ENCODE results near the gene TMEM140. TPM values are rescaled to one million over a fixed set of nuclear protein-coding genes. Genes with fewer than 3 reads are reported as not detected.

Gene TMEM140
- total and polyA plus RNA-seq, 9 of the 15 experiments (the other 6 are each of a cell fraction or from before 2014, with no cell fraction given) = 0.03 to 0.82 (median 0.23) TPM

- Histone ChIP-seq H3K4me3 (no peak overlapping the region), H3K27ac (ENCODE audit: extremely low read depth, low read depth, low read length) (no peak overlapping the region; the same call in 2 of the 3 replicates), H3K4me2 (ENCODE audit: insufficient read depth, low read length) (0 out of 2 replicates have a peak overlapping the region, but pooled peaks have one; percentile 88), H3K79me2 (ENCODE audit: control insufficient read depth, insufficient read depth, low read length) (peaks cover 33% of the 10 kb centered on the region), H4K20me1 (replicated peaks; ENCODE audit: control insufficient read depth, insufficient read depth, low read length) (0 out of 2 replicates have a peak, but pooled peaks cover 5% of the 10 kb centered on the region), H3K9ac (ENCODE audit: insufficient read depth in 1 of 2, low read depth in 2 of 2, low read length in 2 of 2) (peak overlapping the region in 1 of 2 experiments; percentile 56; a peak in 1 of 4 replicates), H2AFZ (ENCODE audit: low read depth, low read length) (no peak overlapping the region), H3K4me1 (replicated peaks in 1 of 2; ENCODE audit: control insufficient read depth in 2 of 2, insufficient read depth in 2 of 2, low read length in 2 of 2) (peaks cover 15 to 30% of the 10 kb centered on the region in 2 experiments; a peak in 4 of 5 replicates), H3K36me3 (ENCODE audit: control insufficient read depth, insufficient read depth, low read length) (peaks cover 53% of the 10 kb centered on the region), H3K9me3 (replicated peaks; ENCODE audit: control insufficient read depth, insufficient read depth, low read depth, low read length) (0 out of 2 replicates have a peak, but pooled peaks cover 2% of the 10 kb centered on the region), H3K27me3 (ENCODE audit: control insufficient read depth in 2 of 2, insufficient read depth in 2 of 2, low read length in 2 of 2) (no peaks in the 10 kb centered on the region), H3K9me1 (ENCODE audit: control insufficient read depth, insufficient read depth, low read length) (no peaks in the 10 kb centered on the region)
- ATAC-seq = no peak
- ChIA-PET CTCF (ENCODE audit: low intra/inter-chr PET ratio) (no interaction called here), POLR2A (interaction anchor here (0.6 to 0.8 kb wide), 2 partner anchors 10 to 751 kb away, joined by 3 to 4 read pairs; no protein-coding TSS in a partner anchor)
- in situ Hi-C loops (cut with MboI) = no loop called here
- no TSS peak for BruUV-seq (replicated peaks)
- intact Hi-C loops (cut with micrococcal nuclease) = no loop called here
- WGBS (ENCODE audit: insufficient coverage, low coverage, missing lambda C conversion rate) = 78% methylated on average over 6 of the region's 9 CpGs
- FAIRE-seq = no peak
- peak; percentile 71 to 75 (median 73) for DNase-seq (ENCODE audit: extremely low read depth in 1 of 4, low spot score in 3 of 4)
- TF ChIP-seq VEZF1 (CRISPR knock-in tag; IDR thresholded peaks at IDR 0.05) (peak; percentile 63), DMBX1 (CRISPR knock-in tag; IDR thresholded peaks at IDR 0.05; ENCODE audit: borderline replicate concordance) (no peak), ZBTB11 (CRISPR knock-in tag; IDR thresholded peaks at IDR 0.05) (0 out of 6 replicates have a peak, but pooled peaks of 1 of the 3 experiments have one; percentile 24), PBX2 (CRISPR knock-in tag; IDR thresholded peaks at IDR 0.05; ENCODE audit: low read depth) (0 out of 2 replicates have a peak, but pooled peaks have one; percentile 26), PBX2 (tag; conservative IDR thresholded peaks at IDR 0.05; ENCODE audit: low read depth) (no peak), ZNF740 (CRISPR knock-in tag; IDR thresholded peaks at IDR 0.05) (0 out of 2 replicates have a peak, but pooled peaks have one; percentile 13), ZNF740 (tag; IDR thresholded peaks at IDR 0.05) (peak in 1 of 2 experiments; percentile 86; a peak in 2 of 4 replicates)
These were observed 20.1 kb downstream of the TMEM140 start for GRCh38 chr7:135168001-135168400.

Data from K562 (cell line).